ENCODE measurements around the gene TMOD1. TPM values are rescaled to one million over a fixed set of nuclear protein-coding genes. Genes with fewer than 3 reads are reported as not detected.

TMOD1 gene
- total RNA-seq, 2 donors from 2014 or later: 118 to 122 TPM

- Histone ChIP-seq H3K27me3 (no peaks in the 10 kb centered on the region), H3K27ac (peak overlapping the region; percentile 92 to 95), H3K9me3 (no peaks in the 10 kb centered on the region), H3K4me3 (no peak overlapping the region), H3K4me1 (peaks cover 0 to 61% of the 10 kb centered on the region in 2 donors), H3K36me3 (peaks cover 47% of the 10 kb centered on the region)
- TF ChIP-seq CTCF (IDR thresholded peaks at IDR 0.05): no peak
- DNase-seq (ENCODE audit: low spot score): no peak
Measured at GRCh38 chr9:97527626-97528528, 26.4 kb downstream of the TMOD1 start.

GRCh38 chr9:97528529-97529230 lies 27.2 kb downstream of the TMOD1 start:
- H3K36me3 ChIP-seq: peaks cover 55% of the 10 kb centered on the region
- peak overlapping the region; percentile 92 to 95 for H3K27ac ChIP-seq
- H3K9me3 ChIP-seq: peaks cover 0 to 2% of the 10 kb centered on the region in 2 donors
- no peak for TF ChIP-seq CTCF (IDR thresholded peaks at IDR 0.05)
- DNase-seq (ENCODE audit: low spot score): no peak
- no peak overlapping the region for H3K4me3 ChIP-seq
- H3K27me3 ChIP-seq: no peaks in the 10 kb centered on the region
- H3K4me1 ChIP-seq: peaks cover 0 to 61% of the 10 kb centered on the region in 2 donors

- Histone ChIP-seq H3K9me3 (peaks cover 0 to 7% of the 10 kb centered on the region in 2 donors), H3K36me3 (peaks cover 58% of the 10 kb centered on the region), H3K4me1 (peaks cover 0 to 57% of the 10 kb centered on the region in 2 donors), H3K27ac (peak overlapping the region; percentile 92 to 95), H3K27me3 (no peaks in the 10 kb centered on the region), H3K4me3 (no peak overlapping the region)
- no peak for DNase-seq (ENCODE audit: low spot score)
- TF ChIP-seq CTCF (IDR thresholded peaks at IDR 0.05): no peak
Measured at GRCh38 chr9:97529363-97530076, 28.1 kb downstream of the TMOD1 start.

- Histone ChIP-seq H3K36me3 (peaks cover 40% of the 10 kb centered on the region), H3K27me3 (no peaks in the 10 kb centered on the region), H3K4me3 (no peak overlapping the region), H3K9me3 (peaks cover 0 to 7% of the 10 kb centered on the region in 2 donors), H3K27ac (peak overlapping the region; percentile 92 to 95), H3K4me1 (peaks cover 0 to 75% of the 10 kb centered on the region in 2 donors)
- TF ChIP-seq CTCF (IDR thresholded peaks at IDR 0.05): no peak
- no peak for DNase-seq (ENCODE audit: low spot score)
Measured at GRCh38 chr9:97531888-97532376, 30.5 kb downstream of the TMOD1 start.

GRCh38 chr9:97534185-97534584 lies 32.7 kb downstream of the TMOD1 start:
- Histone ChIP-seq H3K9me3 (peaks cover 0 to 7% of the 10 kb centered on the region in 2 donors), H3K36me3 (peaks cover 34% of the 10 kb centered on the region), H3K4me1 (peaks cover 0 to 59% of the 10 kb centered on the region in 2 donors), H3K27ac (peak overlapping the region in 1 of 2 donors; percentile 71), H3K27me3 (no peaks in the 10 kb centered on the region), H3K4me3 (no peak overlapping the region)
- TF ChIP-seq CTCF (IDR thresholded peaks at IDR 0.05): no peak
- no peak for DNase-seq (ENCODE audit: low spot score)
